ENCODE data around the gene TMEM9.

DNA sequence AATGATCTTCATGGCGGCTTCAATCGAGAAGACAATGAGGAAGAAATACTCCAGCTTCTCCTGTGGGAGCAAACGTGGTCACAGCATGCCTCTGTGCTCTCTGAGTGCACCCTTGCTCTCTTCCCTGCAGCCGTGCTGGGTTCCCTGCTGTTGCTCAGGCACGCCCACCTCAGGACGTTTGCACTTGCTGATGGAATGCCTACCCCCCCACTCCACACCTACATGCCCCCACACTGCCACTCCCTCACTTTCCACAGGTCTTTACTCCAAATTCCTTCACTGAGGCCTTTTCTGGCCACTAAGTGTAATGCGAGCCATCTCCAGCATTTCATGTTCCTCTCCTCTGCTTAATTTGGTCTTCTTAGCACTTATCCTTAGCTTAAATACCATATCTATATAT lies 60.3 kb downstream of the TMEM9 start:
- TF ChIP-seq CTCF (IDR thresholded peaks at IDR 0.05) (no peak), POLR2A (IDR thresholded peaks at IDR 0.05) (no peak)
